ENCODE results near the gene NRIP3.

DNA sequence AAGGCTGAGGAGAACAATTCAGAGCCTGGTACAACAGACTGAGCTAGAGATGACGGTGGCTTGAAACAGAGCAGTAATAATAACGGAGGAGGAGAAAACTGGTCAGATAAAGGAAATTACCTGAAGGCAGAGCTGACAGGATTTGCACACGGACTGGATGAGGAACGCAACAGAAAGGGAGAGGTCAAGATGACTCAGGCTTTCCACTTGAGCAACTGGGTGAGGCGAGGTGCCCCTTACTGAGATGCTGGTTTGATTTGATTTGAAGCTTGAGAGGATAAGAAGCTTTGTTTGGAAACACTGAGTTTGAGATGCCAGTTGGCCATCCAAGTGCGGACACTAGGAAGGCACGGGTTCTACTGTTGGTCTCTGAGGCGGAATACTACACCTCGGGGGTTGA, 35.4 kb upstream of the NRIP3 start:
- TF ChIP-seq GABPA (IDR thresholded peaks at IDR 0.05; ENCODE audit: low read depth) = no peak
- TF ChIP-seq, protein P1, sequence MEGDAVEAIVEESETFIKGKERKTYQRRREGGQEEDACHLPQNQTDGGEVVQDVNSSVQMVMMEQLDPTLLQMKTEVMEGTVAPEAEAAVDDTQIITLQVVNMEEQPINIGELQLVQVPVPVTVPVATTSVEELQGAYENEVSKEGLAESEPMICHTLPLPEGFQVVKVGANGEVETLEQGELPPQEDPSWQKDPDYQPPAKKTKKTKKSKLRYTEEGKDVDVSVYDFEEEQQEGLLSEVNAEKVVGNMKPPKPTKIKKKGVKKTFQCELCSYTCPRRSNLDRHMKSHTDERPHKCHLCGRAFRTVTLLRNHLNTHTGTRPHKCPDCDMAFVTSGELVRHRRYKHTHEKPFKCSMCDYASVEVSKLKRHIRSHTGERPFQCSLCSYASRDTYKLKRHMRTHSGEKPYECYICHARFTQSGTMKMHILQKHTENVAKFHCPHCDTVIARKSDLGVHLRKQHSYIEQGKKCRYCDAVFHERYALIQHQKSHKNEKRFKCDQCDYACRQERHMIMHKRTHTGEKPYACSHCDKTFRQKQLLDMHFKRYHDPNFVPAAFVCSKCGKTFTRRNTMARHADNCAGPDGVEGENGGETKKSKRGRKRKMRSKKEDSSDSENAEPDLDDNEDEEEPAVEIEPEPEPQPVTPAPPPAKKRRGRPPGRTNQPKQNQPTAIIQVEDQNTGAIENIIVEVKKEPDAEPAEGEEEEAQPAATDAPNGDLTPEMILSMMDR (IDR thresholded peaks at IDR 0.05; ENCODE audit: insufficient read depth, low read length) = no peak
